ENCODE measurements around the gene ENTREP3.

DNA sequence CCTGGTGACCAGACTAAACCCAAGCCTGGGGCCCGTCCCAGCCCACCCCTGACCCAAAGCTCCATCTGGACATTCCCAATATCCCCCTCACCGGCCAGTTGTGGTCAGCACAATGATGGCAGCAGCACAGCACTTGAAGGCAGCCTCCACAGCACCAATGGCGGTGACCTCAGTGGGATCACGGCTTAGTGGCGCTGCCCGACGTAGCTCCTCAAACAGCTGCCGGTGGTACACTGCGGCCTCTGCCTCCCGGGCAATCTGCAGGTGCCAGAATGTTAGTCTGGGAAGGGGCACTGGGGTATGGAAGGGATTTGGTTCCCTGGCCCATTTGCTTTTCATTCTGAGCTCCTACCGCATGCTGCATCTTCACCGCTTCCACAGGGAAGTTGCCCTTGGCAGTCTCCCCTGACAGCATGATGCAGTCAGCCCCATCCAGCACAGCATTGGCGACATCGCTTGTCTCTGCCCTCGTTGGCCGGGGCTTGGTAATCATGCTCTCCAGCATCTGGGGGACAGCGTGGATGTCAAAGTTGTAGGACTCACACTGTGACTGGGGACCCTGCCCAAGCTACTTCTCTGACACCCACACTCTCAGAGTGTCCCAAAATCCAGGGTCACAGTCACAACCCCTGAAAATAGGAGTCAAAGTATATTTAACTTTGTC, 37.9 kb upstream of the ENTREP3 start:
- TF ChIP-seq, protein P1, sequence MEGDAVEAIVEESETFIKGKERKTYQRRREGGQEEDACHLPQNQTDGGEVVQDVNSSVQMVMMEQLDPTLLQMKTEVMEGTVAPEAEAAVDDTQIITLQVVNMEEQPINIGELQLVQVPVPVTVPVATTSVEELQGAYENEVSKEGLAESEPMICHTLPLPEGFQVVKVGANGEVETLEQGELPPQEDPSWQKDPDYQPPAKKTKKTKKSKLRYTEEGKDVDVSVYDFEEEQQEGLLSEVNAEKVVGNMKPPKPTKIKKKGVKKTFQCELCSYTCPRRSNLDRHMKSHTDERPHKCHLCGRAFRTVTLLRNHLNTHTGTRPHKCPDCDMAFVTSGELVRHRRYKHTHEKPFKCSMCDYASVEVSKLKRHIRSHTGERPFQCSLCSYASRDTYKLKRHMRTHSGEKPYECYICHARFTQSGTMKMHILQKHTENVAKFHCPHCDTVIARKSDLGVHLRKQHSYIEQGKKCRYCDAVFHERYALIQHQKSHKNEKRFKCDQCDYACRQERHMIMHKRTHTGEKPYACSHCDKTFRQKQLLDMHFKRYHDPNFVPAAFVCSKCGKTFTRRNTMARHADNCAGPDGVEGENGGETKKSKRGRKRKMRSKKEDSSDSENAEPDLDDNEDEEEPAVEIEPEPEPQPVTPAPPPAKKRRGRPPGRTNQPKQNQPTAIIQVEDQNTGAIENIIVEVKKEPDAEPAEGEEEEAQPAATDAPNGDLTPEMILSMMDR (IDR thresholded peaks at IDR 0.05; ENCODE audit: poor library complexity): no peak
- TF ChIP-seq EZH2phosphoT487 (IDR thresholded peaks at IDR 0.05; ENCODE audit: low read depth, severe bottlenecking, unreplicated experiment) (no peak), EZH2 (IDR thresholded peaks at IDR 0.05; ENCODE audit: borderline replicate concordance) (no peak)
